Stimulated activated CD8-positive, alpha-beta memory T cell treated with anti-CD3 and anti-CD28 coated beads, Interleukin-15, amount 100 ng/mL, for 4 hours (primary cell): ENCODE measurements around the gene FTO.
"Not testable (repeated sequence)": the region's sequence is repeated elsewhere in the genome, so short reads cannot be mapped to it uniquely, and the experiment has no call there.

Experiments
- DNase-seq, 2 donors: peaks; one replicate each; pipeline ENCODE4 v3.0.0-alpha.2; 2020; ENCODE audit warnings: low read depth in 2 of 2

FTO gene

DNA sequence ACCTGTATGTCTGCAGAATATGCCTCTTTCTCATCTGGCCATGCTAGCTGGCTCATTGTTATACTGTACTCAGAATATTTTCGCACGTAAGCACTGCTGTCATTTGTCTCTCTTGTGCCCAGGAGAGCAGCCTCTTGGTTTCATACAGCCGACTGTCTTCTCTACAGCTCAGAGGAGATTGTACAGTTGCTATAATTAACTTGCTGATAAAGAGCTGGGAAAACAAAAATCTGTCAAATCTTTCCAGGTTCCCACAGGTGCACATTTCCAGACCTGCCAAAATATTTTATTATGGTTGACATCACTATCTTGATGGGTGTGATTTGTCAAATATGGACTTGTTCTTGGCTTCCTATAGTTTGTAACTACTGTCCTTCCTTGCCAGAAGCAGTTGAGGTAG is 122.7 kb downstream of the FTO start:
- no peak for DNase-seq

DNA sequence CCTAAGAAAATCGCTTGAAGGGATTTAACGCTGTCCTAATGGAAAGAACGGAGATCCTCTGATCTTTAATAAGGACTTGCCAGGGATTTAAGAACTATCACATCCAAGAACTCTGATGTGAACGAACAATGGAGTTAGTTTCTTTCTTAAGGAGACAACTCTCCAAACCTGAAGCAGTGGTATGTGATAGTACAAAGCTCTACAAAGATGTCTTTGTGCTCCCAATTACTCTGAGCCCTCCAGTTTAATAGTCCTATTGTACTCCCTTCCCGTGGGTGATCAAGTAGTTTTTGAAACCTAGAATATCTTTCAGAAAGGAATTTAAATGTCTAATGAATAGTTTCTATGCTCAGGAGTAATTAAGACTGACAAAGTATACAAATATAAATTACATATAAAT is 123.8 kb downstream of the FTO start:
- no peak for DNase-seq

DNA sequence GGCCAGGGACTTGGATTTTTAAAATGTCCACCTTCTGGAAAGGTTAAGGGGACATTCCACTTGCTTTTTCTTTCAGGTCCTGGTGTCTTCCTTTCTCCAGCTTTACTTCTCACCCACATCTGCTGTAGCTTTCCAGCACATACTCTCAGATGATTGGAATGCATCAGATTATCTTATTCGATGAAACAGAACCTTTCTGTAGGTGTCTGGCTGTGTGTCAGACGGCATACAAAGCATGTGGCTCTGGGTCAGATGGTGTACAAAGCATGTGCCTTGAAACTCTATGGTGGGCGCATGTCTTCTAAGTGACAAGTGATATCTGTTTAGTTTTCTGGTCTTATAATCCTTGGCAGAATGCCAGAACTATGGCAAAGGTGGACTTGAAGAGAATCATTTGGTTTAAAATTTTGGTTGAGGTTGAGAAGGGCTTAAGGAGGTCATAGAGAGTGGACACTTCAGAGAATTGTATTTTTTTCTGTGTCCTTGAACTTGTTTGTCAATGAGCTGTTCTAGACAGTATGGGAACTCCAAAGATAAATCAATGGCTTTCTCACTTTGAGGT is 125.3 kb downstream of the FTO start:
- no peak for DNase-seq

DNA sequence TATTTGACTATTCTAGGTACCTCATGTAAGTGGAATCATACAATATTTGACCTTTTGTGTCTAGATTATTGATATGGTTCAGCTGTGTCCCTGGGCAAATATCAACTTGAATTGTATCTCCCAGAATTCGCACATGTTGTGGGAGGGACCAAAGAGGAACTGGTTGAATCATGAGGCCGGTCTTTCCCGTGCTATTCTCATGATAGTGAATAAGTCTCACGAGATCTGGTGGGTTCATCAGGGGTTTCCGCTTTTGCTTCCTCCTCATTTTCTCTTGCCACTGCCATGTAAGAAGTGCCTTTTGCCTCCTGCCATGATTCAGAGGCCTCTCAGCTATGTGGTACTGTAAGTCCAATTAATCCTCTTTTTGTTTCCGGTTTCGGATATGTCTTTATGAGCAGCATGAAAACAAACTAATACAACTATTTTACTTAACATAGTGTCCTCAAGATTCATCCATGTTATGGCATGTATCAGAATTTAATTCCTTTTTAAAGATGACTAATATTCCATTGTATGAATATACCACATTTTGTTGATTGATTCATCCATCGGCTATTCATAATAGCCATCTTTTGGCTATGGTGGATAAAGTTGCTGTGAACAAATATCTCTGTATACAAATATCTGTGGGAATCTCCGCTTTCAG is 129.1 kb downstream of the FTO start:
- no peak for DNase-seq

DNA sequence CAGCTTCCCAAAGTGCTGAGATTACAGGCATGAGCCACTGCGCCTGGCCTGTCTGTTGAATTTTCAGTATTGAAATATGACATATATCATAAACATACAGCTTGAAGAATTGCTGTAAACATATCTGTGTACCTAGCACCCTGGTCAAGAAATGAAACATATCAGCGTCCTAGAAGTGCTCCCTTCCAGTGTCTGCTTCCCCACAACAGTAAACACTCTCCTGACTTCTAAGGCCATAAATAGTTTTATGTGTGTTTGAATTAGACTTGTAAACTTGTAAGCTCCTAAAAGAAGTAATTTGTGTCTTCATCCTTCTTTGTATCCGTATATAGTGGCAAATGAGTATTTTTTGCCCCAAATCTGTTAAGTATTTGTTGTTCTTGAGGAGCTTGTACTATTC is 132.2 kb downstream of the FTO start:
- DNase-seq, result no peak

DNA sequence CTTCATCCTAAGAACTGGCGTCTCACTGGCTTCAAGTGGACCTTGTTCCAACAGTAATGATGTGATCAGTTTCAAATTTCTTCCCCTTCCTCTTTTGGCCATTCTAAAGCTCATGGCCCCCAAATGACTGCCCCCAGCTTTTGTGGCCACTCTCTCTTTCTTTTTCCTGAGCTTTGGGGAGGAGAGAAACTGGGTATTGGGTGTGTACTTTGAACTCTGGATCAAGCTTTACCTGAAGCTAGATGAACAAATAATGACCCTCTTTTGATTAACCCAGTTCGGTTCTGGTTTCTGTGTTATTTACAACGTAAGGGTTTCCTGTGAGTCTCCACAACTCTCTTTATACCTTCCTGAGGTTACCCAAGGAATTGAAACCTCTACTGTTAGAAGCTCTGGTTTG is 132.7 kb downstream of the FTO start:
- DNase-seq, result no peak

DNA sequence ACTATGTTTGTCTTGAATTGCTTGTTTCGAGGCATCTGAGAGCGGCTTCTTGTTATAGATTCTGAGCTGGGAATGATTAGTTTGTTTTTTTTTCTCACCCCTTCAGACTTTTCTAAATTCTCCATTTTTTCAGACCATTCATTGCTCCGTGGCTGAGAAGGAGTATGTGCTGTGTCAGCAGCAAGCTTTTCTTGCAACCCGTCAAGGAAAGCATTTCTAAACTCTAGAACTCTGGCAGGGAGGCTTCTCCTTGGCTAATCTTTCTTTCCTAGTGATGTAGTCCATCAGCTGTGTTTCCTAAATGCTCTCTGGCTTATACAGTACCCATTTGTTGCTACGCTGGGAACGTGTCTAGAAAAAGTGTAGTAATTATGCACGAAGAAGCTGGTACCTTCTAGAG is 133.5 kb downstream of the FTO start:
- no peak for DNase-seq

DNA sequence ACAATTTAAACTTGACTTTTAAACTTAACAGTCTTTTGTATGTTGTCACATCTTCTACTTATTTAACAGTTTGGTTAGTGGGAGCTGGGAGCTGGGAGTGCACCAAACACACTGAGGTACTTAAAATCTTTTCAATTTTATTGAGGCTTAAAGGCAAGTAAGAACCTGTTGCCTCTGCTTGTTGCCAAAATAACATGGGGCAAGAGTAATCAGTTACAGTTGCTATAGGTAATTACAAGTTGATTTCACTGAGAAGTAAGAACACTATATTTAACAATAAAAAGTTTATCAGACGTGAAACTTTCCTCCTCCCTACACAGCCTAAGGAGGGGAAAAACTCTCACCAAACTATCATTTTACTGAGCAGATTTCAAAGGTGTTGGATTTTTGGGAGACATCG is 135.2 kb downstream of the FTO start:
- no peak for DNase-seq

DNA sequence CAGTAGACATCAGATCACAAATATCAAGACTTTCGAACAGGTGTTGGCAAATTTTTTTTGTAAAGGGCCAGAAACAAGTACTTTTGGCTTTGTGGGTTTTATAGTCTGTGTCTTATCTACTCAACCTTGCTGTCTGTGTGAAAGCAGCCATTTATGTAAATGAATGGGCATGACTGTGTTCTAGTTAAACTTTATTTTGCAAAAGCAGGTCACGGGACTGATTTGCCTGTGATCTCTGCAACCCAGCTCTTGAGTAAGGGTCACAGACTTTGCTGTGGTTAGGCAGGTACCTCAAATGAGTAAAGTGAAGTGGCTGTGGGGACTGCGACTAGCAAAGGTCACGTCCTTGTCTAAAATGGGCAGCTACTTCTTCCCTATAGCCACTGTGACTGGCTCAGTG is 136.5 kb downstream of the FTO start:
- no peak for DNase-seq

DNA sequence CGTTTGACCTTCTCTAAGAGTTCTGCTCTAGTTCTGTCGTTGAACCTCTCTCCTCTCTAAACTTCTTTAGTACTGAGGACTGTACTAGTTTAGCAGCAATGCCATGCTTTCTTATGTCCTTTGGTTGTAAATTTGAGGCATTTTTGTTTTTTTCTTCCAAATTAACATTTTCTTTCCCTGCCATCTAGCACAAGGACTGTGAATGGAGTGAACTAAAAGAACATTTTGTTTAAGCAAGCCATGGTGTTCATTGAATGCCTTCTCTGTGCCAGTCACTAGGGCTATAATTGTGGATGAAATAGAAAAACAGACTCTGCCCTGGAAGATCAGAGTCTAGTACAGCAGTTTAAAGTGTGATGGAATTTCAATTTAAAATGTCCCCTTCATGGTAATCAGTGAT is 137.9 kb downstream of the FTO start:
- DNase-seq, result no peak

DNA sequence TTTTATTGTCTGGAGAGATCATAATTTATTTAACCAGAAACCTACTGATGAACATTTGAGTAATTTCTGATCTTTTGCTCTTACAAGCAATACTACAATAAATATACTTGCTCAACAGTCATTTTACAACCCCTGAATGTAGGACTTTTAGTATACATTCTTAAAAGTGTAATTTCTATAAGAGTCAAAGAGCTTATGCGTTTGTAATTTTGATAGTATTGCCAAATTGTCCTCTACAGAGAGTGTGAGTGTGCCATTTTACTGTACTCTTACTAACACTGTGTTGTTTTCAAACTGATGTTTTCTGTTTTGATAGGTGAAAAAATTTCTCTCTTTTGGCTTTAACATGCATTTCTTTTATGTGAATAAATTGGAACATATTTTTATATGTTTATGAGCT is 139.1 kb downstream of the FTO start:
- DNase-seq, result no peak

DNA sequence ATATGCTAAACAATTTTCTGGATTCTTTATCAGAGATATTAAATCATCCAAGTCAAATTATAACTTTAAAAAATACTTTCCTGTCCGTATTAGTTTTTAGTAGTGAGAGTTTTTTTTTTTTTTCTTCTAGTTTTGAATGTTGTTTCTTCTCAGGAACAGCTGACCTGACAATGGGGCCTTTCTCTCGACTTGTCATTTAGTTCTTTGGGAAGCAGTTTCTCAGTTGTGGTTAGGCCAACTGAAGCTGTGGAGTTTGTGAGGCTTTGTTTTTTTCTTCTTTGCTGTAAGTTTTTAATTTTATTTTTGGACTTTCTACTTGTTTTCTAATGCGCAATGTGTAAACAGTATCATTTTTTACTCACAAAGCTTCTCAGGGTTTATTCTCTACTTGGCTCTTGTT is 140.8 kb downstream of the FTO start:
- DNase-seq, result no peak

DNA sequence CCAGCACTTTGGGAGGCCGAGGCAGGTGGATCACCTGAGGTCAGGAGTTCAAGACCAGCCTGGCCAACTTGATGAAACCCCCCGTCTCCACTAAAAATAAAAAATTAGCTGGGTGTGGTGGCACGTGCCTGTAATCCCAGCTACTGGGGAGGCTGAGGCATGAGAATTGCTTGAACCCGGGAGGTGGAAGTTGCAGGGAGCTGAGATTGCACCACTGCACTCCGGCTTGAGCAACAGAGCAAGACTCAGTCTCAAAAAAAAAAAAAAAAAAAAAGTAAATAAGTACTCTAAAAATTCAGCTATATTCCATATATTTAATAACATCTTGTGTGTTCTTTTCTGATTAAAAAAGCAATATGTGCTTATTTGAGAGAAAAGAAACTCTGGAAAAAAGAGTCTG is 142.6 kb downstream of the FTO start:
- not testable (repeated sequence) for DNase-seq

DNA sequence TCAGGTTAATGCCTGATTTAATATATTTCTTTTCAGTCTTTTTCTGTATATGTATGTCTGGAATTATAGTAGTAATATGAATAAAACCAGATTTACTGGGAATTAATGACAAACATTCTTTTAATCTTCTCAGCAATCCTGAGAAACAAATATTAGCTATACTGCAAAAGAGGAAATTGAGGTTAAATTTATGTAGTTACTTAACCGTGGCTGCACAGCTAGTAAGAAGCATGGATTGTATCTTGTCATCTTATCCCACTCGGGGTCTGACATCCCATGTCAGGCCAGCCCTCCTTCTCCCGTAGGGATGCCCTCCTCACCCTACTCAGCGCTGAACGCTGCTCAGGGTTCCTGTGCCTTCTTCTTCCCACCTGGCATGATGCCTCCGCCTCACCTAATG is 143.0 kb downstream of the FTO start:
- no peak for DNase-seq

DNA sequence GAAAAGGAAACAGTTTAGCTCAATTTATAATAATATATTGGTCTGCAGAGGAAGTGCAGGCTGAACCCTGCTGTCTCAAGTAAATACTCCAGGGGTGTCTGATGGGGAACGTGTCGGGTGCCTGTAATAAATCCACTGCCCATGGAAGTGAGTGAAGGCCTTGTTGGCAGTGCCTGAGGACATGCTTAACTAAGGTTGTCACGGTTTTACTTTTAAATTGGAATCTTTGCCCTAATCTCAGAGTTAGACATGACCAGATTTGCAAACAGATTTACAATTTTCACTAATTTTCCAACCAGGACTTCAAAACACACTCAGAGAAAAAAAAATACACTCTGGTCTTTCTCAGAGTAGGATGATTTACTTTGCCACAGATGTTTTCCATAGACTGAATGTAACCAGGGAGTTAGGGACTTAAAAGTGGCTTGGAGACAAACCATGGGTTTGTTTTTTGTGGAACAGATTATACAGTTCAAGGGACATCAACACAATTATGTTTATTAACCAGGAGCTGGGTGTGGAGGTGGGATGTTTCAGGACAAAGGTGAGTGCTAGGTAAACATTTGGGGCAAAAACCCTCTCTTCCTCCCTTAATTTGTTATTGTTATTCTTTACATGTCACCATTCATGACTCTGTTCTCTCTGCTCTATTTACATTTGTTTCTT is 144.5 kb downstream of the FTO start:
- no peak for DNase-seq

DNA sequence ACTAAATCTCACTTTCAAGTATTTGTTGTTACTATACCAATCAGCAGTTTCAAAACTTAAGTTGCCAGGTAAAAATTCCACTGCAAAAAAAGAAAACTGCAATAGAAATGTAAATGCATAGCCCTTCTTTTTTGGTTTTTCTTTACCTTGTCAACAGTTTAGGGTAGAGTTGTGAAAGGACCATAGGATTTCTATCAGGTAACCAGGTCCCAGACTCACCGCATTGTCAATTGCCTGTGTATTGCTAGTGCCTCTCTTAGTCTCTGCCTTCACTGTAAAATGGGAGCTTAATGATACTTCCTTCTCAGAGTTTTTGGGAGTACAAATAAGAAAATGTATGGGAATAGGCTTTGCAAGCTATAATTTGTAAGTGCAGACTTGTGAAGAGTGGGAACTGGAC is 145.0 kb downstream of the FTO start:
- no peak for DNase-seq

DNA sequence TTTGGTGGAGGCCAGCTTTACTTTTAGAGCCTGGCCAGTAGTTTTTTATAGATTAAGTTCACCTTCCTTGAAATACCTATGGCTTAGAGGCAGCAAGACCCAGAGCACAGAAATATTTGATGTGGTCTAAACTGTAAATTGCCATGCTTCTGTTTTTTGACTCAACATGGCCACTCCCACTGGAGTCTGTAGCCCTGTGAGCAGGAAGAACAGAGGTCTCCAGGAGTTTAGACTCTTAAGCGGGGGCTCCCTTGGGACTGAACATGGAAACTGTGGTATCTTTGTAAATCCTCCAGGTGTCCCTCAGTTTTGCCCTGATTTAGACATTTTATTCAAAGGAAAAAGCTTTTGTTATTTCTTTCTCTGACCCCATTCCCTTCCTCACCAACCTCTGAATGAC is 145.6 kb downstream of the FTO start:
- DNase-seq, result no peak

DNA sequence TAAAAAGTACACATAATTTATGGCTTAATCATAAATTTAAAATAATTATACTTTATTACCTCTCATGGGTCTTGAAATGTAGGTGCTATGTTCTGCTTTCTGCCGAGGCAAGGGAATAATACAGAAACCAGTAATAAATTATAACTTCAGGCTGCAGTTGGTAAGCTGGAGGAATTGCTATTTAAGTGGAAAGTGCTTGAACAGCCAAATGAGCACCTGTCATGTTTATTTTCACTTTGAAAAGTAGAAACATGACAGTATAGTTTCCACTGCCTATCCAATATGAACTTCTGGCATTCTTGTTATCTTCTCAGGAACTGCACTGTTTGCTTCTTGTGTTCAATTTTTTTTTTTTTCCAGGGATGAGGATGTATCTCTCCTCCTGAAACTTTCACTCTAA is 146.0 kb downstream of the FTO start:
- no peak for DNase-seq

DNA sequence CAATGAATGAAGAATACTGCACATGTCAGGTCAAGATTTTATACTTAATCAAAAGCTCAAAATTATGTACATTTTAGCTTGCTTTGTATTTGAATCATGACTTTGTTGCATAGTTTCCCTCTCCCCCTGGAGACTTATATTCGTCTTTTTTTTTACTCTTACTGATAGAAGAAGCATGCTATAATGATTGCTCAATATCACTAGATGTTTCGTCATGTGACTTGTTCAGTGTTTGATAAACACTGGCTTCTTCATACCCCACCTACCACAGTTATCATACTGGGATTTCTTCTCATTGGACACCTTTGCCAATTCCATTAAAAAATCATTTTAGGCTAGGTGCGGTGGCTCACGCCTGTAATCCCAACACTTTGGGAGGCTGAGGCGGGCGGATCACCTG is 148.7 kb downstream of the FTO start:
- DNase-seq, result no peak

DNA sequence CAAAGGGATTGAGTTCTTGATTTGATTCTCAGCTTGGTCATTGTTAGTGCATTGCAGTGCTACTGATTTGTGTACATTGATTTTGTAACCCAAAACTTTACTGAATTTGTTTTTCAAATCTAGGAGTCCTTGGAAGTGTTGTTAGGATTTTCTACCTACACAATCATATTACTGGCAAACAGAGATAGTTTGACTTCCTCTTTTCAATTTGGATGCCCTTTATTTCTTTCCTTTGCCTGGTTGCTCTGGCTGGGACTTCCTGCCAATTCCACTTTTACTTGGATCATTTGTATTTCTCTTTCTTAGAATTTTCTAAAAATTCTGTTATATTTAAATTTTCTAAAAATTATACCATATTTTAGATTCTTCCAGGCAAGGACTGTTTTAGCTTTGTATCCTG is 151.1 kb downstream of the FTO start:
- no peak for DNase-seq

DNA sequence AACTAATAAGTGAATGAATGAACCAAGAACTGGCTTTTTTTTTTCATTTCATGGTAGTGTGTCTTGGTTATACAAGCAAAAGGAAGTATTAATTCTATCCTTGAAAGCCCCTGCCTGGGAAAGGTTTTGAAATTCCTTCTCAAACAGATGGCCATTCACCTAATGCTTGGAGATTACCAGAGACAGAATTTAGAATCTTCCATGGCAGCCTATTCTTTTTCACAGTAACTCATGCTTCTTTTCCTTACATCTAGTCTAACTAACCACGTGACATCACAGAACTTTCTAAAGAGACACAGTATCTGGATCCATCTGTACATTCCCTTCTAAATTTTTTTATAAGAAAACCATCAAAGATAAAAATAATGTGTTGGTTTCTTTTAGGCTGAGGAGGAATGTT is 151.6 kb downstream of the FTO start:
- DNase-seq, result no peak

DNA sequence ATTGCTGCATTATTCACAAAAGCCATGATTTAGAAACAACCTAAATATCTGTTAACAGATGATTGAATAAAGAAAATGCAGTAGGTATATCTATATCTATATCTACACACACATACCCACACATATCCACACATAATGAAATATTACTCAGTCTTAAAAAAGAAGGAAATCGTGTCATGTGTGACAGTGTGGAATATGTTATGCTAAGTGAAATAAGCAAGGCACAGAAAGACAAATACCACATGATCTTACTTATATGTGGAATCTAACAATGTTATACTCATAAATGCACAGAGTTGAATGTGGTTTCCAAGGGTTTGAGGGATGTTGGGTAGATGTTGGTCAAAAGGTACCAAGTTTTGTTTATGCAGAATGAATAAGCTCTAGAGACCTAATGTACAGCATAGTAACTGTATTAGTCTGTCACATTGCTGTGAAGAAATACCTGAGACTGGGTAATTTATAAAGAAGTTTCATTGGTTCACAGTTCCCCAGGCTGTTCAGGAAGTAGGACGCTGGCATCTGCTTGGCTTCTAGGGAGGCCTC is 156.1 kb downstream of the FTO start:
- no peak for DNase-seq

DNA sequence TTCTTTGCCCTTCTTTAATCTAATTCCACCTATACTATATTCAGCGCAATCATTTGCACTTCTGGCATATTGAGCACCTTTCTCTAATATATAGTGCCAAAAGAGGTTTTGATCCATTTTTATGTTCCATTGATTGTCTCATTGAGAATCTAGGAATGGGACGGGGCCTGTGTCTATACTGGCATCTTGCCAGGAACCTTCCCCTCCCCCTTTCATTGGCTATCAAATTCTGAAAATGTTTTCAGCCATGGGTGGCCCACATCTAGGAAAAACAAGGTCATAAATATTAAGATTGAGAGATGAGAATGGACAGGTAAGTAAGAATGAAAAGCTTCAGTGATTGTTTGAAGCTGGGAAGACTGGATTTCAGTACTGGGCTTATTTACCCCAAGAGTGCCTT is 159.9 kb downstream of the FTO start:
- no peak for DNase-seq
